Measurements from ENCODE around the gene KDM4B.

- TF ChIP-seq TEAD4 (IDR thresholded peaks at IDR 0.05; ENCODE audit: borderline replicate concordance, insufficient read depth) (no peak), RFX5 (IDR thresholded peaks at IDR 0.05; ENCODE audit: low read length) (no peak), GATA2 (CRISPR knock-in tag; IDR thresholded peaks at IDR 0.05) (no peak), FOXJ3 (CRISPR knock-in tag; IDR thresholded peaks at IDR 0.05) (no peak), NFIC (IDR thresholded peaks at IDR 0.05; ENCODE audit: borderline replicate concordance) (no peak), MAX (IDR thresholded peaks at IDR 0.05; ENCODE audit: low read depth) (no peak), CTCF (IDR thresholded peaks at IDR 0.05) (no peak), JUND (IDR thresholded peaks at IDR 0.05) (no peak), EP300 (IDR thresholded peaks at IDR 0.05; ENCODE audit: borderline replicate concordance in 1 of 2, low read depth in 1 of 2, low read length in 1 of 2) (no peak)
Measured at GRCh38 chr19:5128936-5129389, 160.1 kb downstream of the KDM4B start.
